ENCODE measurements around the gene MESP2. TPM values are rescaled to one million over a fixed set of nuclear protein-coding genes. Genes with fewer than 3 reads are reported as not detected.

MESP2 gene
- total and polyA plus RNA-seq, 3 donors from 2014 or later = 1.3 to 2.9 (median 2.2) TPM

DNA sequence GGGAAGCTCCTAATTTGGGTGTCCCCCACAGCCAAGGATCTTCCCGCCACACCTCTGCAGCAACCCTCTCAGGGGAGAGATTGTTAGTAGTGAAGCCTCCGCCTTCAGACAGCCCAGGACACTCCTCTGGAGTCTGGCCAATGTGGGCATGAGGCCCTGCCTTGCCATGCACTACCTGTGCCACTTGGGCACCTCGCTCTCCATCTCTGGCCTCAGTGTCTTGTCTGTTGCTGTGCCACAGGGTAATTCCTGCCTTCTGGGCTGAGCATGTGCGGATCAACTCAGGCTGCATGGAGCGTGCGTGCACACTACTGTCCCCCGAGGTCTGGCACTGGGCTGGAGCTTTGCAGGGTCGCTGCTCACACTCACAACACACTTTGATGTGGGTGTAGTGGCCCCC lies 17.2 kb upstream of the MESP2 start:
- H3K4me1 ChIP-seq = no peaks in the 10 kb centered on the region
- no peak overlapping the region for H3K27ac ChIP-seq
- intact Hi-C loops (cut with DNase I; ENCODE audit: low total_unique reads) = no loop called here
- TF ChIP-seq, protein P1, sequence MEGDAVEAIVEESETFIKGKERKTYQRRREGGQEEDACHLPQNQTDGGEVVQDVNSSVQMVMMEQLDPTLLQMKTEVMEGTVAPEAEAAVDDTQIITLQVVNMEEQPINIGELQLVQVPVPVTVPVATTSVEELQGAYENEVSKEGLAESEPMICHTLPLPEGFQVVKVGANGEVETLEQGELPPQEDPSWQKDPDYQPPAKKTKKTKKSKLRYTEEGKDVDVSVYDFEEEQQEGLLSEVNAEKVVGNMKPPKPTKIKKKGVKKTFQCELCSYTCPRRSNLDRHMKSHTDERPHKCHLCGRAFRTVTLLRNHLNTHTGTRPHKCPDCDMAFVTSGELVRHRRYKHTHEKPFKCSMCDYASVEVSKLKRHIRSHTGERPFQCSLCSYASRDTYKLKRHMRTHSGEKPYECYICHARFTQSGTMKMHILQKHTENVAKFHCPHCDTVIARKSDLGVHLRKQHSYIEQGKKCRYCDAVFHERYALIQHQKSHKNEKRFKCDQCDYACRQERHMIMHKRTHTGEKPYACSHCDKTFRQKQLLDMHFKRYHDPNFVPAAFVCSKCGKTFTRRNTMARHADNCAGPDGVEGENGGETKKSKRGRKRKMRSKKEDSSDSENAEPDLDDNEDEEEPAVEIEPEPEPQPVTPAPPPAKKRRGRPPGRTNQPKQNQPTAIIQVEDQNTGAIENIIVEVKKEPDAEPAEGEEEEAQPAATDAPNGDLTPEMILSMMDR (IDR thresholded peaks at IDR 0.05) = no peak
- TF ChIP-seq POLR2A (IDR thresholded peaks at IDR 0.05) = no peak
- no peak for DNase-seq
- no peaks in the 10 kb centered on the region for H3K9me3 ChIP-seq
- no peaks in the 10 kb centered on the region for H3K27me3 ChIP-seq
- H3K36me3 ChIP-seq (ENCODE audit: low read depth, missing control alignments) = no peaks in the 10 kb centered on the region
- 91% methylated on average over 8 of the region's 8 CpGs; no CpG with 5 or more reads in 1 of the 2 donors for WGBS, 2 donors
- H3K4me3 ChIP-seq = no peak overlapping the region

DNA sequence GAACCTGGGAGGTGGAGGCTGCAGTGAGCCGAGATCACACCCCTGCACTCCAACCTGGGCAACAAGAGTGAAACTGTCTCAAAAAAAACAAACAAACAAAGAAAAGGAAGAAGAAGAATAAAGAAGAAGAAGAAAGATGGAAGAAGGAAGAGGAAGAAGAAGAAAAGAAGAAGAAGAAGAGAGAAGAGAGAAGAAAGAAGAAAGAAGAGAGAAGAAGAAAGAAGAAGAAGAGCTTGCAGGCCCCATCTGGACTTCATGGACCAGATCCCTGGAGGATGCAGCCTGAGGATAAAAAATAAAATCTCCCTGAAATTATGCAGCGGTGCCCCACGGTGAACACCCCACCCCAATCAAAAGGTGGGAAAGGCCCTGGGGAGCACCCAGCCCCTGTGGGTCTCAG lies 16.3 kb upstream of the MESP2 start:
- 89 to 98% methylated on average over 3 of the region's 3 CpGs for WGBS, 2 donors
- intact Hi-C loops (cut with DNase I; ENCODE audit: low total_unique reads) = loop anchor here (10.0 kb wide), 1 partner anchor 115 kb away; no protein-coding TSS in a partner anchor
- H3K4me1 ChIP-seq = no peaks in the 10 kb centered on the region
- H3K27ac ChIP-seq = no peak overlapping the region
- no peaks in the 10 kb centered on the region for H3K9me3 ChIP-seq
- TF ChIP-seq, protein P1 (IDR thresholded peaks at IDR 0.05) = no peak
- TF ChIP-seq POLR2A (IDR thresholded peaks at IDR 0.05) = no peak
- no peak overlapping the region for H3K4me3 ChIP-seq
- no peaks in the 10 kb centered on the region for H3K27me3 ChIP-seq
- DNase-seq = no peak
- no peaks in the 10 kb centered on the region for H3K36me3 ChIP-seq (ENCODE audit: low read depth, missing control alignments)

DNA sequence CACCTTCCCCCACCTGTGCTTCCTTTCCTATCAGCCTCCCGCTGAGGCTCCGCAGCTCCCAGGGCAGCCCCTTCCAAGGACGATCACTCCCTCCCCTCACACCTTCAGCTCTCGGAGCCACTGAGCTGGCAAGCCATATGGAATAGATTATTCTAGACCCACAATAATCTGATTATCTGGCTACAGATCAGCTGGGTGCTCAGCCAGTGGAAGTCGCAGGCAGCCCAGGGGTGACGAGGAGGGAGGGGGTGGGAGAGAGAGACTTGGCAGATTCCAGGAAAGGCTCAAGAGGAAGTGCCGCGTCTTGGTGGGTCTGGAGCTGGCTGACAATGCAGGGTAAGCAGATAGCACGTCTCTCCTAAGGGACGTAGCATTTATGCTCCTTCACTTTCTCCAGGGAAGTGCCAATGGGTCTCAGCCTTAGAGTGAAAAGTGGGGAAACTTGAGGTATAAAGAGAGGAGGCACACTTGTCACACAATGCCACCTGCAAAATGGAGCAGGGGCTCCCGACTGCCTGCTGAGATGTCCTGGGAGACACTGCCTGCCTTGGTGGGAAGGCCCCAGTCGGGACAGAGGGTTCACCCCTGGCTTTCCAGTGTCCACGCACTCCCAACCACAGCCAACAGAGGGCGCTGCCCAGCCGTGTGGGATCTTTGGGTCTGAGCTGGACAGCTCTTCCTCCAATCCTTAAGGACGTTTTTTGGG lies 15.7 kb upstream of the MESP2 start:
- H3K27me3 ChIP-seq = no peaks in the 10 kb centered on the region
- H3K4me3 ChIP-seq = no peak overlapping the region
- no peaks in the 10 kb centered on the region for H3K9me3 ChIP-seq
- no peak for TF ChIP-seq POLR2A (IDR thresholded peaks at IDR 0.05)
- TF ChIP-seq, protein P1 (IDR thresholded peaks at IDR 0.05) = peak; percentile 80 to 92 (median 85)
- intact Hi-C loops (cut with DNase I; ENCODE audit: low total_unique reads) = loop anchor here (10.0 kb wide), 1 partner anchor 114 kb away; no protein-coding TSS in a partner anchor
- WGBS, 2 donors = 40 to 63% methylated on average over 9 to 16 of the region's 16 CpGs
- DNase-seq = peak; percentile 84
- no peak overlapping the region for H3K27ac ChIP-seq
- no peaks in the 10 kb centered on the region for H3K36me3 ChIP-seq (ENCODE audit: low read depth, missing control alignments)
- no peaks in the 10 kb centered on the region for H3K4me1 ChIP-seq

DNA sequence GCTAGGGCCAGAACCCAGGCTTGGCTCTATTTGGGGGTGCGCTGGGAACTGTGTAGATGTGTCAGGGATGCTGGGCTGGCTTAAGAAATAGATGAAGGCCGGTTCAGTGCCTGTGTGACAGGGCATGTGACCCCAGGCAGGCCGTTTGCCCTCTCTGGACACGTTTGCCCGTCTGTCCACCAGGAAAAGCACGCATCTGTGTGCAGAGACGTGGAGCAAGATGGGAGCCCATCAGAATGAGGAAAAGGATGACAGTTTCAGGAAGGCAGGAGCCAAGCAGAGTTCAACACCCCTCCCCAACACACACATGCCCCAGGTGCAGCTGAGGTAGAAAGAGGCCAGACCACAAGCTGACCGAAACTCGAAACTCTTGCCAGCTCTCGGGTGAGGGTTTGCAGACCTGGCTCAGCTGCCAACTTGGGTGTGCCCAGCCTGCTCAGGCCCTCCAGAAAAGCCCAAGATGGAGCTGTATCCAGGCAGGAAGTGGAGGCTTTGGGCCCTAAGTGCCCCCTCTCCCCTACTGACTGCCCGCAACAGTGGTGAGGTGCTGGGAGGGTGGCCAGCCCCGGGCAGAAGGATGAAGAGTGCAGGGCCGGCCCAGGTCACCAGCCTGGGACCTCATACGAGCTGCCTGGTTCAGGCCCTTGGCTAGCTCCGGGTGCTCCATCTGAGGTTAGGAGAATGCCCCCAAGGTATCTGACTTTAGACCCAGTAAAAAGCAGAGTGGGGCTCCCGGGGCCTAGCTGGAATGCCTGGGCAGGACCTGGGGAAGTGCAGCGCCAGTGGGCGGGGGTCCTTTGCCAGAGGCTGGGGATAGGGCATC lies 14.9 kb upstream of the MESP2 start:
- TF ChIP-seq, protein P1 (IDR thresholded peaks at IDR 0.05) = no peak
- no peak for TF ChIP-seq POLR2A (IDR thresholded peaks at IDR 0.05)
- no peaks in the 10 kb centered on the region for H3K27me3 ChIP-seq
- H3K27ac ChIP-seq = no peak overlapping the region
- no peaks in the 10 kb centered on the region for H3K9me3 ChIP-seq
- no peak for DNase-seq
- intact Hi-C loops (cut with DNase I; ENCODE audit: low total_unique reads) = loop anchor here (10.0 kb wide), 1 partner anchor 114 kb away; no protein-coding TSS in a partner anchor
- H3K36me3 ChIP-seq (ENCODE audit: low read depth, missing control alignments) = no peaks in the 10 kb centered on the region
- H3K4me1 ChIP-seq = no peaks in the 10 kb centered on the region
- no peak overlapping the region for H3K4me3 ChIP-seq
- WGBS, 2 donors = 74 to 83% methylated on average over 15 to 18 of the region's 18 CpGs
